Activated CD4-positive, alpha-beta memory T cell treated with anti-CD3 and anti-CD28 coated beads, Interleukin-2, amount 10 ng/mL, durations not matched to agents 7 days and 5 days (primary cell): Measurements from ENCODE around the gene GRP. TPM values are rescaled to one million over a fixed set of nuclear protein-coding genes. Genes with fewer than 3 reads are reported as not detected.
"Not testable (repeated sequence)": the region's sequence is repeated elsewhere in the genome, so short reads cannot be mapped to it uniquely, and the experiment has no call there.

ENCODE experiments used
- CTCF ChIA-PET: fragments of 350-600 bp; sonication (Branson Sonifier 250); formaldehyde crosslinking; loops from one replicate; lab custom pipeline; 2021; ENCODE audit warnings: antibody characterized with exemption, inconsistent platforms; lab: Charles Lee
- POLR2A ChIA-PET: fragments of 350-600 bp; sonication (Branson Sonifier 250); formaldehyde crosslinking; loops from one replicate; lab custom pipeline; 2021; ENCODE audit warnings: antibody characterized with exemption; lab: Charles Lee
- DNase-seq: peaks from one replicate; pipeline ENCODE4 v3.0.0-alpha.2; 2020
- H3K27ac Mint-ChIP-seq: one replicate; pipeline ENCODE4 v1.8.0; 2021; ENCODE audit warnings: mild to moderate bottlenecking, mixed read lengths
- H3K27me3 Mint-ChIP-seq: one replicate; pipeline ENCODE4 v1.8.0; 2021; ENCODE audit warnings: mixed read lengths
- H3K36me3 Mint-ChIP-seq: one replicate; pipeline ENCODE4 v1.8.0; 2021; ENCODE audit warnings: low read depth, mixed read lengths
- H3K4me1 Mint-ChIP-seq: one replicate; pipeline ENCODE4 v1.8.0; 2021; ENCODE audit warnings: mixed read lengths
- H3K4me3 Mint-ChIP-seq: one replicate; pipeline ENCODE4 v1.8.0; 2021; ENCODE audit warnings: mild to moderate bottlenecking, mixed read lengths
- H3K9me3 Mint-ChIP-seq: one replicate; pipeline ENCODE4 v1.8.0; 2021; ENCODE audit warnings: mixed read lengths
- total RNA-seq, 2 experiments: library from RNA; stranded (reverse); gene quantifications; one replicate each; pipeline ENCODE4 v1.2.3, GENCODE V29; 2021

GRP gene
- total RNA-seq, 2 experiments from 2014 or later: not detected

GRCh38 chr18:59232309-59233016, 12.5 kb downstream of the GRP start:
- no peak for DNase-seq
- POLR2A ChIA-PET: no interaction called here
- H3K36me3 Mint-ChIP-seq: no peaks in the 10 kb centered on the region
- CTCF ChIA-PET: no interaction called here
- no peaks in the 10 kb centered on the region for H3K4me1 Mint-ChIP-seq
- H3K27me3 Mint-ChIP-seq: peaks cover 30% of the 10 kb centered on the region
- H3K9me3 Mint-ChIP-seq: no peaks in the 10 kb centered on the region
- no peak overlapping the region for H3K4me3 Mint-ChIP-seq
- no peak overlapping the region for H3K27ac Mint-ChIP-seq

GRCh38 chr18:59233017-59233410, 13.1 kb downstream of the GRP start:
- peaks cover 29% of the 10 kb centered on the region for H3K27me3 Mint-ChIP-seq
- no peaks in the 10 kb centered on the region for H3K9me3 Mint-ChIP-seq
- H3K36me3 Mint-ChIP-seq: no peaks in the 10 kb centered on the region
- no peak for DNase-seq
- CTCF ChIA-PET: no interaction called here
- no peaks in the 10 kb centered on the region for H3K4me1 Mint-ChIP-seq
- no peak overlapping the region for H3K4me3 Mint-ChIP-seq
- H3K27ac Mint-ChIP-seq: no peak overlapping the region
- POLR2A ChIA-PET: no interaction called here

- H3K4me3 Mint-ChIP-seq: no peak overlapping the region
- no peaks in the 10 kb centered on the region for H3K4me1 Mint-ChIP-seq
- CTCF ChIA-PET: no interaction called here
- H3K27ac Mint-ChIP-seq: no peak overlapping the region
- no peaks in the 10 kb centered on the region for H3K36me3 Mint-ChIP-seq
- POLR2A ChIA-PET: no interaction called here
- H3K27me3 Mint-ChIP-seq: peaks cover 15% of the 10 kb centered on the region
- DNase-seq: no peak
- no peaks in the 10 kb centered on the region for H3K9me3 Mint-ChIP-seq
These were observed 18.4 kb downstream of the GRP start for GRCh38 chr18:59238385-59238784.

- Mint-ChIP-seq H3K27me3 (peaks cover 23% of the 10 kb centered on the region), H3K36me3 (no peaks in the 10 kb centered on the region)
- CTCF ChIA-PET: no interaction called here
These were observed 19.7 kb downstream of the GRP start for GRCh38 chr18:59239642-59240041.

GRCh38 chr18:59242906-59243305, 22.9 kb downstream of the GRP start:
- H3K4me3 Mint-ChIP-seq: no peak overlapping the region
- ChIA-PET POLR2A (no interaction called here), CTCF (no interaction called here)
- peaks cover 40% of the 10 kb centered on the region for H3K27me3 Mint-ChIP-seq
- no peaks in the 10 kb centered on the region for H3K4me1 Mint-ChIP-seq
- no peaks in the 10 kb centered on the region for H3K9me3 Mint-ChIP-seq
- DNase-seq: no peak
- H3K27ac Mint-ChIP-seq: no peak overlapping the region
- no peaks in the 10 kb centered on the region for H3K36me3 Mint-ChIP-seq

More at GRCh38 chr18:59239642-59240041, 19.7 kb downstream of the GRP start:
- no peaks in the 10 kb centered on the region for H3K4me1 Mint-ChIP-seq
- no peak overlapping the region for H3K4me3 Mint-ChIP-seq
- no peak overlapping the region for H3K27ac Mint-ChIP-seq
- DNase-seq: no peak
- POLR2A ChIA-PET: no interaction called here
- no peaks in the 10 kb centered on the region for H3K9me3 Mint-ChIP-seq

GRCh38 chr18:59246796-59247195, 26.8 kb downstream of the GRP start:
- POLR2A ChIA-PET: no interaction called here
- no peaks in the 10 kb centered on the region for H3K4me1 Mint-ChIP-seq
- H3K9me3 Mint-ChIP-seq: no peaks in the 10 kb centered on the region
- DNase-seq: no peak
- no peak overlapping the region for H3K27ac Mint-ChIP-seq
- CTCF ChIA-PET: interaction anchor here (5.0 kb wide), 1 partner anchor 155 kb away, joined by 58 read pairs; no protein-coding TSS in a partner anchor
- H3K27me3 Mint-ChIP-seq: peaks cover 49% of the 10 kb centered on the region
- no peaks in the 10 kb centered on the region for H3K36me3 Mint-ChIP-seq
- no peak overlapping the region for H3K4me3 Mint-ChIP-seq

- H3K27me3 Mint-ChIP-seq: peaks cover 48% of the 10 kb centered on the region
- POLR2A ChIA-PET: no interaction called here
- H3K27ac Mint-ChIP-seq: no peak overlapping the region
- CTCF ChIA-PET: interaction anchor here (0.7 to 5.0 kb wide), 11 partner anchors 16 to 199 kb away, joined by 3 to 58 read pairs (median 3); no protein-coding TSS in a partner anchor
- H3K9me3 Mint-ChIP-seq: no peaks in the 10 kb centered on the region
- peak; percentile 44 for DNase-seq
- H3K4me1 Mint-ChIP-seq: no peaks in the 10 kb centered on the region
- no peaks in the 10 kb centered on the region for H3K36me3 Mint-ChIP-seq
- H3K4me3 Mint-ChIP-seq: no peak overlapping the region
These were observed 29.3 kb downstream of the GRP start for GRCh38 chr18:59249199-59249774.

DNA sequence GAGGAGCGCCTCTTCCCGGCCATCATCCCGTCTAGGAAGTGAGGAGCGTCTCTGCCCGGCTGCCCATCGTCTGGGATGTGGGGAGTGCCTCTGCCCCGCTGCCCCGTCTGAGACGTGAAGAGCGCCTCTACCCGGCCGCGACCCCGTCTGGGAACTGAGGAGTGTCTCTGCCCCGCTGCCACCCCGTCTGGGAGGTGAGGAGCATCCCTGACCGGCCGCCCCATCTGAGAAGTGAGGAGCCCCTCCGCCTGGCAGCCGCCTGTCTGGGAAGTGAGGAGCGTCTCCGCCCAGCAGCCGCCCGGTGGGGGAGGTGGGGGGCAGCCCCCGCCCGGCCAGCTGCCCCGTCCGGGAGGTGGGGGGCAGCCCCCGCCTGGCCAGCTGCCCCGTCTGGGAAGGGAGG, 35.5 kb downstream of the GRP start:
- H3K27me3 Mint-ChIP-seq: peaks cover 33% of the 10 kb centered on the region
- H3K4me1 Mint-ChIP-seq, H3K36me3 Mint-ChIP-seq, DNase-seq, H3K27ac Mint-ChIP-seq, H3K9me3 Mint-ChIP-seq, POLR2A ChIA-PET, H3K4me3 Mint-ChIP-seq, CTCF ChIA-PET: not testable (repeated sequence)

DNA sequence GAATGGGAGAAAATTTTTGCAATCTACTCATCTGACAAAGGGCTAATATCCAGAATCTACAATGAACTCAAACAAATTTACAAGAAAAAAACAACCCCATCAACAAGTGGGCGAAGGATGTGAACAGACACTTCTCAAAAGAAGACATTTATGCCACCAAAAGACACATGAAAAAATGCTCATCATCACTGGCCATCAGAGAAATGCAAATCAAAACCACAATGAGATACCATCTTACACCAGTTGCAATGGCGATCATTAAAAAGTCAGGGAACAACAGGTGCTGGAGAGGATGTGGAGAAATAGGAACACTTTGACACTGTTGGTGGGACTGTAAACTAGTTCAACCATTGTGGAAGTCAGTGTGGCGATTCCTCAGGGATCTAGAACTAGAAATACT, 41.9 kb downstream of the GRP start:
- peaks cover 70% of the 10 kb centered on the region for H3K27me3 Mint-ChIP-seq
- H3K9me3 Mint-ChIP-seq, DNase-seq, CTCF ChIA-PET, H3K4me3 Mint-ChIP-seq, H3K36me3 Mint-ChIP-seq, H3K27ac Mint-ChIP-seq, POLR2A ChIA-PET: not testable (repeated sequence)
- peaks cover 11% of the 10 kb centered on the region for H3K4me1 Mint-ChIP-seq

DNA sequence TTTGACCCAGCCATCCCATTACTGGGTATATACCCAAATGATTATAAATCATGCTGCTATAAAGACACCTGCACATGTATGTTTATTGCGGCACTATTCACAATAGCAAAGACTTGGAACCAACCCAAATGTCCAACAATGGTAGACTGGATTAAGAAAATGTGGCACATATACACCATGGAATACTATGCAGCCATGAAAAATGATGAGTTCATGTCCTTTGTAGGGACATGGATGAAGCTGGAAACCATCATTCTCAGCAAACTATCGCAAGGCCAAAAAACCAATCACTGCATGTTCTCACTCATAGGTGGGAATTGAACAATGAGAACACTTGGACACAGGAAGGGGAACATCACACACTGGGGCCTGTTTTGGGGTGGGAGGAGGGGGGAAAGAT, 42.3 kb downstream of the GRP start:
- POLR2A ChIA-PET, H3K36me3 Mint-ChIP-seq, DNase-seq, CTCF ChIA-PET, H3K27ac Mint-ChIP-seq, H3K9me3 Mint-ChIP-seq, H3K4me3 Mint-ChIP-seq: not testable (repeated sequence)
- H3K27me3 Mint-ChIP-seq: peaks cover 74% of the 10 kb centered on the region
- H3K4me1 Mint-ChIP-seq: peaks cover 13% of the 10 kb centered on the region

DNA sequence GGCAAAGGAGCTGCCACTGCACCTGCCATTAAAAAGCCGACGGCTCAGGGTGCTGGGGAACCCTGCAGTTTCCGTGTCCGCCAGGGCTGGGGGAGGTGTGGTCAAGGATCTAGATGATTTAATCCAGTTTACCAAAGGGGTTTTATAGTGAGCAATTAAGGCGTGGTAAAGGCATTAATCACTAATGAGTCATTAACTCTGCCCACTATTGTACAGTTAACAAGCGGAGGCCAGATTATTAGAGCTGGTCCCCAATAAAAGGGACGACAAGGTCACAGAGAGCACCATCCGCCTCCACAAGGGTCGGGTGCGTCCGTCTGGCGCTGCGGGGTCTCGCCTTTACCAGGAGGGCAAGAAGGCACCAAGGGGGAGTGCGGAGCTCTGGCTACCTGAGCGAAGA, 43.7 kb downstream of the GRP start:
- no peak for DNase-seq
- Mint-ChIP-seq H3K27me3 (peaks cover 87% of the 10 kb centered on the region), H3K36me3 (peaks cover 3% of the 10 kb centered on the region), H3K4me1 (peaks cover 26% of the 10 kb centered on the region), H3K9me3 (no peaks in the 10 kb centered on the region), H3K4me3 (no peak overlapping the region), H3K27ac (no peak overlapping the region)
- ChIA-PET POLR2A (no interaction called here), CTCF (no interaction called here)

DNA sequence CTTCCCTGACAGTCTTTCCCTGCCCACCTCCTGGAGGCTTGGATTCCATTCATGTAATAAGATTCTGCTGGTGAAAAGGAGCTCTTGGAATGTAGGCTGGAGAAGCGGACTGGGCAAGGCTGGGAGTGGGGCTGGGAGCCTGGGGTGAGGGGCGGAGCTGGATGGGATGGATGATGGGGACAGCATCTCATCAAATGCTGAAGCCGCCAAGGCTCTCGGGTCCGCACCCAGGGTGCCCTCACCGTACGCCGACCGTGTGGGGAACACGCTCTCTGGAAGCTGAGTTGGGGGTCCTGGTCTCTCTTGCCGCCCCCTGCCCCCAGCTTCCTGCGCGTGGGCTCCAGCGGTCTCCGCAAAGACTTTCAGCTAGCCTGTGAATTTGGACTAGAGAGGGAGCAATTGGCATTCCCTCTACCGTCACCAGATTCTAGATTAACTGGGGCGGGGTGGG, 44.2 kb downstream of the GRP start:
- peaks cover 29% of the 10 kb centered on the region for H3K4me1 Mint-ChIP-seq
- DNase-seq: no peak
- CTCF ChIA-PET: no interaction called here
- H3K4me3 Mint-ChIP-seq: no peak overlapping the region
- no peaks in the 10 kb centered on the region for H3K9me3 Mint-ChIP-seq
- H3K27me3 Mint-ChIP-seq: peaks cover 88% of the 10 kb centered on the region
- no peak overlapping the region for H3K27ac Mint-ChIP-seq
- POLR2A ChIA-PET: no interaction called here
- H3K36me3 Mint-ChIP-seq: peaks cover 3% of the 10 kb centered on the region

DNA sequence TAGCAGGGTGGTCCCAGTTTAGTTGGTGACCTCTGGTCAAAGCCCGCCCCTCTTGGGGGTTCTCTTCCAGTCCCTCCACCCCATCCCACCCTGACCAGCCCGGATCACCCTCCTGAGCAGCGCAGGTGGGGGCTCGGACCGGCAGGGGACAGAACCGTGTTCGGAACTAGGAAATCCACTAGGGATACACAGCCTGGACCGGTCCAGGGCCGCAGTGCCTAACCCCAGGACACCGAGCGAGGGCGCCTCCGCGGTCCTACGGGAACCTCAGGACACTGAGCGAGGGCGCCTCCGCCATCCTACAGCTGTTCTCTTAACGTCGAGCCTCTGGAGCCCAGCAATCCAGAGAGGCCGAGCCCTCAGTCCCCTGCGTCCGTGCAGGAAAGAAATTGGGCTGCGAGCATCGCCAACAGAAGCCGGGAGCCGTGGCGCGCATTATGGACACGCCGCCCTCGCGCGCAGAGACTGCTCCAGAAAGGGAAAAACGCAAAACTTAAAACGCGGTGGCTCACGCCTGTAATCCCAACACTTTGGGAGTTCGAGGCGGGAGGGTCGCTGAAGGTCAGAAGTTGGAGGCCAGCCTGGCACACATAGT, 44.8 kb downstream of the GRP start:
- H3K9me3 Mint-ChIP-seq: no peaks in the 10 kb centered on the region
- H3K4me3 Mint-ChIP-seq: peak overlapping the region; percentile 67
- ChIA-PET POLR2A (no interaction called here), CTCF (interaction anchor here (1.0 kb wide), 1 partner anchor 16 kb away, joined by 5 read pairs; no protein-coding TSS in a partner anchor)
- peaks cover 3% of the 10 kb centered on the region for H3K36me3 Mint-ChIP-seq
- H3K27me3 Mint-ChIP-seq: peaks cover 87% of the 10 kb centered on the region
- no peak overlapping the region for H3K27ac Mint-ChIP-seq
- peaks cover 34% of the 10 kb centered on the region for H3K4me1 Mint-ChIP-seq
- DNase-seq: no peak
